K562 (cell line): ENCODE results near the gene ROMO1. TPM values are rescaled to one million over a fixed set of nuclear protein-coding genes. Genes with fewer than 3 reads are reported as not detected.
A peak's percentile ranks its signal among the peaks of the same experiment; 100 is the strongest.

ENCODE experiments used
- C11orf30 ChIP-seq: fragments of 450-650 bp; IDR thresholded peaks from 2 replicates; pipeline ENCODE4 v1.6.1; 2016; ENCODE audit warnings: low read depth, mild to moderate bottlenecking
- CBX2 ChIP-seq: fragments of 200-600 bp; sonication (generic); IDR thresholded peaks from one replicate; pipeline ENCODE4 v1.6.1; 2012; ENCODE audit warnings: mild to moderate bottlenecking, low read length, inconsistent platforms; ENCODE audit not compliant: insufficient read depth, poor library complexity, severe bottlenecking
- FOSL1 ChIP-seq: fragments of 200-800 bp; sonication (Bioruptor generic); conservative IDR thresholded peaks from 2 replicates; pipeline ENCODE4 v1.6.1; 2016; ENCODE audit warnings: missing genetic modification characterization, missing compliant biosample characterization
- MAFF ChIP-seq: IDR thresholded peaks from 2 replicates; pipeline ENCODE4 v1.6.1; 2012; ENCODE audit warnings: low read length, improper control_type of control experiment
- POLR2A ChIP-seq: fragments of 450-650 bp; conservative IDR thresholded peaks from 2 replicates; pipeline ENCODE4 v1.6.1; 2016
- POLR2G ChIP-seq: fragments of 200-400 bp; formaldehyde crosslinking; IDR thresholded peaks from 2 replicates; pipeline ENCODE4 v1.6.1; 2017; ENCODE audit warnings: low read depth, mild to moderate bottlenecking, antibody characterized with exemption, low read length, moderate library complexity
- RBM22 ChIP-seq: fragments of 200-400 bp; formaldehyde crosslinking; IDR thresholded peaks from 2 replicates; pipeline ENCODE4 v1.6.1; 2018; ENCODE audit warnings: low read length, low read depth; ENCODE audit not compliant: poor library complexity, severe bottlenecking
- SIX5 ChIP-seq, 2 experiments: IDR thresholded peaks; 2 replicates each; pipeline ENCODE4 v1.6.1; 2011; ENCODE audit warnings: low read length in 2 of 2, borderline replicate concordance in 1 of 2, low read depth in 1 of 2, mild to moderate bottlenecking in 1 of 2, moderate library complexity in 1 of 2; ENCODE audit not compliant: insufficient read depth in 1 of 2
- STAT5A ChIP-seq: IDR thresholded peaks from 2 replicates; pipeline ENCODE4 v1.6.1; 2012; ENCODE audit warnings: low read length, inconsistent platforms, borderline replicate concordance
- SUPT5H ChIP-seq: fragments of 450-650 bp; IDR thresholded peaks from 2 replicates; pipeline ENCODE4 v1.6.1; 2016
- XRCC3 ChIP-seq: fragments of 450-650 bp; IDR thresholded peaks from 2 replicates; pipeline ENCODE4 v1.6.1; 2017; ENCODE audit warnings: mild to moderate bottlenecking, moderate library complexity
- ZBTB33 ChIP-seq: sonication (generic); formaldehyde crosslinking; IDR thresholded peaks from 2 replicates; pipeline ENCODE4 v1.8.1; 2023; ENCODE audit warnings: mild to moderate bottlenecking, missing genetic modification reagents
- ZBTB49 ChIP-seq: sonication (generic); formaldehyde crosslinking; IDR thresholded peaks from 2 replicates; pipeline ENCODE4 v1.8.0; 2022; ENCODE audit warnings: missing genetic modification reagents, mild to moderate bottlenecking, borderline replicate concordance
- ZNF316 ChIP-seq: fragments of 450-650 bp; IDR thresholded peaks from 2 replicates; pipeline ENCODE4 v1.6.1; 2016
- ZNF318 ChIP-seq, 2 experiments: fragments of 450-650 bp; IDR thresholded peaks; 2 replicates each; pipeline ENCODE4 v1.6.1; 2016; ENCODE audit warnings: mild to moderate bottlenecking in 2 of 2, borderline replicate concordance in 1 of 2, low read depth in 1 of 2, moderate library complexity in 1 of 2
- polyA plus RNA-seq, 8 experiments: library from polyadenylated mRNA; depleted of rRNA in 4 of 8; stranded (reverse) in 5 of 8; unstranded in 3 of 8; fragments of >200 nt; fragmentation: Nextera tagmentation in 2 of 8; fragmentation: Illumina TruSeq in 1 of 8; extraction: Ambion mirVana in 2 of 8; extraction: Trizol in 1 of 8; gene quantifications; 2 replicates each; pipeline versions ENCODE4 v1.2.1 to v1.2.3, GENCODE V29; 2011 to 2014; ENCODE audit warnings: inconsistent platforms in 1 of 8, missing spikeins in 1 of 8
- total RNA-seq, 7 experiments: library from RNA; depleted of rRNA in 6 of 7; stranded (reverse); fragments of >200 nt in 6 of 7; fragmentation: Illumina TruSeq in 2 of 7; extraction: Trizol in 2 of 7; gene quantifications; 2 replicates each; pipeline versions ENCODE4 v1.2.1 to v1.2.3, GENCODE V29; 2011 to 2021; ENCODE audit warnings: low replicate concordance in 1 of 7

ROMO1 gene
- total and polyA plus RNA-seq, 9 of the 15 experiments (the other 6 are each of a cell fraction or from before 2014, with no cell fraction given) = 31.8 to 741 (median 226) TPM

- TF ChIP-seq ZNF318 (IDR thresholded peaks at IDR 0.05; ENCODE audit: borderline replicate concordance in 1 of 2, low read depth in 1 of 2) = no peak
- TF ChIP-seq MAFF = peak; percentile 31; the same call in 1 of the 2 replicates
- no peak for TF ChIP-seq XRCC3
- TF ChIP-seq ZNF316 = peak; percentile 80
- TF ChIP-seq ZBTB49 (CRISPR knock-in tag) = no peak
- no peak for TF ChIP-seq FOSL1 (tag)
- peak; percentile 71 for TF ChIP-seq POLR2A
- peak; percentile 69 for TF ChIP-seq RBM22
- TF ChIP-seq SUPT5H = peak; percentile 75
- TF ChIP-seq POLR2G = peak; percentile 26; the same call in 1 of the 2 replicates
- TF ChIP-seq STAT5A = 0 out of 2 replicates have a peak, but pooled peaks have one; percentile 15
- TF ChIP-seq C11orf30 = peak; percentile 71
- 0 out of 2 replicates have a peak, but pooled peaks have one; percentile 24 for TF ChIP-seq ZBTB33 (CRISPR knock-in tag)
- TF ChIP-seq CBX2 = no peak
- TF ChIP-seq SIX5 (IDR thresholded peaks at IDR 0.05; ENCODE audit: borderline replicate concordance in 1 of 2, insufficient read depth in 1 of 2, low read depth in 1 of 2, low read length in 2 of 2) = no peak
Observed at GRCh38 chr20:35702051-35702823, 3.0 kb downstream of the ROMO1 start (continued).
